Small intestine (tissue), 4 donors: ENCODE measurements around the gene STXBP3. TPM values are rescaled to one million over a fixed set of nuclear protein-coding genes. Genes with fewer than 3 reads are reported as not detected.

Experiments
- polyA plus RNA-seq, 4 donors: library from polyadenylated mRNA; stranded (reverse) in 3 of 4; unstranded in 1 of 4; fragments of 200-250 nt in 3 of 4; fragments of 120-200 nt in 1 of 4; gene quantifications; one replicate each; pipeline versions ENCODE4 v1.2.1 to v1.2.3, GENCODE V29; 2013
- donor health status: healthy with polysubstance abuse.
- donor health status: Bipolar disorder and iron deficiency.
- donor health status: healthy.

The STXBP3 gene
- polyA plus RNA-seq, 4 donors, result 29.1 to 54.6 (median 48.3) TPM

Other genes with a start within 250 kb of the STXBP3 start
- 10 to 100 TPM in 2 of 4 donors, 1 to 10 TPM in 2; 7.8 to 21.7 (median 9.6) TPM for gene EEIG2, start 186.6 kb upstream of the STXBP3 start, polyA plus RNA-seq
- 10 to 100 TPM in 1 of 4 donors, 1 to 10 TPM in 3; 8.9 to 10.8 (median 9.6) TPM for gene HENMT1, start 85.6 kb upstream of the STXBP3 start, polyA plus RNA-seq
- 10 to 100 TPM; 22.7 to 68.5 (median 26.6) TPM for gene PRPF38B, start 54.4 kb upstream of the STXBP3 start, polyA plus RNA-seq
- gene FNDC7, start 33.8 kb upstream of the STXBP3 start, polyA plus RNA-seq, result not detected
- gene AKNAD1, start 110.4 kb downstream of the STXBP3 start, polyA plus RNA-seq, result under 1 TPM in 2 of 4 donors, not detected in 2; 0.03 to 0.22 TPM
- gene GPSM2, start 130.3 kb downstream of the STXBP3 start, polyA plus RNA-seq, result 10 to 100 TPM in 2 of 4 donors, 1 to 10 TPM in 2; 4.1 to 21.5 (median 12.2) TPM
- gene CLCC1, start 216.8 kb downstream of the STXBP3 start, polyA plus RNA-seq, result 10 to 100 TPM in 2 of 4 donors, 1 to 10 TPM in 2; 2.2 to 23.6 (median 8.1) TPM